MV-4-11 (cell line): ENCODE data around the gene CORO2B.
"Not testable (repeated sequence)": the region's sequence is repeated elsewhere in the genome, so short reads cannot be mapped to it uniquely, and the experiment has no call there.

Source experiments
- DNase-seq: peaks from one replicate; lab custom pipeline; 2025; lab: John Stamatoyannopoulos, UW

The CORO2B gene

GRCh38 chr15:68668926-68669600 is 90.3 kb downstream of the CORO2B start:
- no peak for DNase-seq

GRCh38 chr15:68672251-68672650 is 93.5 kb downstream of the CORO2B start:
- DNase-seq: no peak

- no peak for DNase-seq
Observed at GRCh38 chr15:68672781-68673205, 94.0 kb downstream of the CORO2B start.

GRCh38 chr15:68674975-68675374 is 96.2 kb downstream of the CORO2B start:
- peak; percentile 90 for DNase-seq

GRCh38 chr15:68676011-68676605 is 97.3 kb downstream of the CORO2B start:
- DNase-seq: no peak

GRCh38 chr15:68676926-68677325 is 98.1 kb downstream of the CORO2B start:
- no peak for DNase-seq

GRCh38 chr15:68677996-68678395 is 99.2 kb downstream of the CORO2B start:
- DNase-seq: no peak

GRCh38 chr15:68678746-68679145 is 100.0 kb downstream of the CORO2B start:
- no peak for DNase-seq

GRCh38 chr15:68679161-68679560 is 100.4 kb downstream of the CORO2B start:
- no peak for DNase-seq

- no peak for DNase-seq
Observed at GRCh38 chr15:68679961-68680371, 101.2 kb downstream of the CORO2B start.

GRCh38 chr15:68680756-68681155 is 102.0 kb downstream of the CORO2B start:
- DNase-seq: not testable (repeated sequence)

GRCh38 chr15:68681836-68682235 is 103.0 kb downstream of the CORO2B start:
- no peak for DNase-seq

- no peak for DNase-seq
Observed at GRCh38 chr15:68682330-68682729, 103.5 kb downstream of the CORO2B start.

GRCh38 chr15:68683026-68683425 is 104.2 kb downstream of the CORO2B start:
- no peak for DNase-seq

- no peak for DNase-seq
Observed at GRCh38 chr15:68683551-68683950, 104.8 kb downstream of the CORO2B start.

GRCh38 chr15:68684476-68684875 is 105.7 kb downstream of the CORO2B start:
- no peak for DNase-seq

- DNase-seq: no peak
Observed at GRCh38 chr15:68687136-68687735, 108.4 kb downstream of the CORO2B start.

GRCh38 chr15:68691705-68692104 is 112.9 kb downstream of the CORO2B start:
- DNase-seq: no peak

- DNase-seq: peak; percentile 60
Observed at GRCh38 chr15:68693071-68693470, 114.3 kb downstream of the CORO2B start.

GRCh38 chr15:68694111-68694510 is 115.3 kb downstream of the CORO2B start:
- no peak for DNase-seq

- DNase-seq: no peak
Observed at GRCh38 chr15:68695061-68695595, 116.3 kb downstream of the CORO2B start.

GRCh38 chr15:68696414-68697363 is 117.9 kb downstream of the CORO2B start:
- DNase-seq: no peak
